GM18505 (cell line): ENCODE data around the gene HTT.
"Not testable (repeated sequence)": the region's sequence is repeated elsewhere in the genome, so short reads cannot be mapped to it uniquely, and the experiment has no call there.

Experiments used
- ATAC-seq: cut with Tn5 transposase; IDR thresholded peaks from one replicate; pipeline ENCODE4 v1.9.1; 2021; ENCODE audit not compliant: unreplicated experiment
- POLR2A ChIP-seq: IDR thresholded peaks from 4 replicates; pipeline ENCODE4 v1.6.1; 2011; ENCODE audit warnings: borderline replicate concordance; ENCODE audit not compliant: insufficient read depth, insufficient read length; ENCODE audit errors: extremely low read depth

Gene HTT

GRCh38 chr4:3040452-3041191 is 33.9 kb upstream of the HTT start:
- ATAC-seq: peak; percentile 44

GRCh38 chr4:3041192-3042142 is 33.0 kb upstream of the HTT start:
- TF ChIP-seq POLR2A: peak; percentile 74
- ATAC-seq: no peak

More at GRCh38 chr4:3040452-3041191, 33.9 kb upstream of the HTT start:
- TF ChIP-seq POLR2A: peak; percentile 62

DNA sequence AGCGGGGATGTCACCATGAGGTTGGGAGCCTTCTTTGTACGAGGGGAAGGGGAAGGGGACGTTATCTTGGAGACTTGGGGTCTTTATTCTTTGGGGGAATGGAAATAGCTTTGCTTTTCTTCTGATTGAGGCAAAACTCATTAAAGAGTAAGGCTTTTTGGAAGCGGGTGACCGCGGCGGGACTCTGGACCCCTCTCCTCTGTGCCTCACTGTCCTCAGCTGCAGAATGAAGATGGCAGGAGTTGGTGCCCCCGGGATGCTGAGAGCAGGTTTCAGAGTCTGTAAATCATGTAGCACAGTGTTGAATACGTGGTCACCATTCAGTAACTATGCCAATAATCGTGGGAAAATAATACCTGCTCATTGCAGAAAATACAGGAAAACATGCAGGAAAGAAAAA is 32.3 kb upstream of the HTT start:
- no peak for TF ChIP-seq POLR2A
- ATAC-seq: no peak

DNA sequence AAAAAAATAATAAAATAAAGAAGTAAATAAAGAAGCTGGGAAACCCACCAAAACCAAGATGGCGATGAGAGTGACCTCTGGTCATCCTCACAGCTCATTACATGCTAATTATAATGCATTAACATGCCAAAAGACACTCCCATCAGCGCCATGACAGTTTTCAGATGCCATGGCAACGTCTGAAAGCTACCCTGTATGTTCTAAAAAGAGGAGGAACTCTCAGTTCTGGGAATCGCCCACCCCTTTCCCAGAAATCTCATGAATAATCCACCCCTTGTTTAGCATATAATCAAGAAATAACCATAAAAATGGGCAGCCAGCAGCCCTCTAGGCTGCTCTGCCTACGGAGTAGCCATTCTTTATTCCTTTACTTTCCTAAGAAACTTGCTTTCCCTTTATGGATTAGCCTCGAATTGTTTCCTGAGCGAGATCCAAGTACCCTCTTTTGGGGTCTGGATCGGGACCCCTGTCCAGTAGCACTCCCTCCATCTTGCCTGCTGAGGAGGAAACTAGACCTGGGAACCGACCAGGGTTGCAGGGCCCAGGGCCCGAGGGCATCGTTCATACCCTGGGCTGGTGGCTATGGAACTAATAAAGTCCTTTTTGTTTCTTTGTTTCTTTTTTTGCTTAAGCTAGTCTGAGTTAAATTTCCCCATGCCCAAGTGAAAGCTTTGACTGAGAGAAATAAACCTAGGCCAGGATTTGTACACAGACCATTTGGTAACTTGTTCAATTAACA is 31.0 kb upstream of the HTT start:
- no peak for TF ChIP-seq POLR2A
- no peak for ATAC-seq

DNA sequence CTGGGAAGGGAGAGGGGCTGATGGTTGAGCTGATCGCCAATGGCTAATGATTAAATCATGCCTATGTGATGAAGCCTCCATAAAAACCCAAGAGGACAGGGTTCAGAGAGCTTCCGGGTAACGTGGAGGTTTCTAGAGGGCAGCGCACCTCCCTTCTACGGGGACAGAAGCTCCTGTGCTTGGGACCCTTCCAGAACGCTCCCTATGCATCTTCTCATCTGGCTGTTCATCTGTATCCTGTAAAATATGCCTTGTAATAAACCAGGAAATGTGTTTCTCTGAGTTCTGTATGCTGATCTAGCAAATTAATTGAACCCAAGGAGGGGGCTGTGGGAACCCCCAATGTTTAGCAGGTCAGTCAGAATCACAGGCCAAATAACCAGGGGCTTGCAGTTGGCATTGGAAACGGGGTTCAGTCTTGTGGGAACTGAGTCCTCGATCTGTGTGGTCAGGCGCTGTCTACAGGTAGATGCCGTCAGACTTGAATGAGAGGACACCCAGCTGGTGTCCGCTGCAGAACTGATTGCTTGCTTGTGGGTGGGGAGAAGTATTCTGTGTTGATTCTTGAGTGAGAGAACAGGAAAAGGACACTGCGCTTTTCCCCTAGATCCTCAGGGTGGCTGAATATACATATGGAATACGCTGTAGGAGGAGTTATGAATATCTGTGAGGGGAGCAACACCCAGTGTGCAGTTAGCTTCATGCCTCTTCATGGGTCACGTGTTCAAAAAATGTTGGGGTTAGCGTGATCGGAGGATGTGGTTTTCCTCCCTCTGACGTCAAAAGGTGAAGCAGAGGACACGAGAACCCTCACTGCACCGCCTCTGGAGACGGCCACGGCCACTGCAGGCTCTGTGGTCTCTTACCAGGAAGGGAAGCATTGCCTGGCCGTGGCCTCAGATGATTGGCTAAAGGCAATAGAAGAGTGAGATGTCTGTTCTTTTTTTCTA is 29.3 kb upstream of the HTT start:
- TF ChIP-seq POLR2A: no peak
- no peak for ATAC-seq

DNA sequence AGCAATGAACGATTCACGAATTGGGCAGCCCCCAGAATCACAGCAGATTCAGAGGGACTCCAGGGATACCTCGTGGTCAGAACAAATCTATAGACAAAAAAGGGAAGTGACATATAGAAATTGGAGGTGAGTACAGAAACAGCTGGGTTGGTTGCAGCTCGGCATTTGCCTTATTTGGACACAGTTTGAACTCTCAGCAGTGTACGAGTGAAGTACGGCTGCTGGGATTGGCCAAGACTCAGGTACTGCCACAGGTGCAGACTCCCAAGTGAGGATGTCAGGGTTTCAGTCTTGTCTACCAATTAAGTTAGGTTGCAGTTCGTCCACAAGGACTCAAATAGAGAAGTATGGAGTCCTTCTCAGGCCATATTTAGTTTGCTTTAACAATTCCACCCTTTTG is 28.3 kb upstream of the HTT start:
- no peak for ATAC-seq
- TF ChIP-seq POLR2A: no peak

GRCh38 chr4:3046623-3047022 is 27.9 kb upstream of the HTT start:
- no peak for TF ChIP-seq POLR2A
- no peak for ATAC-seq

GRCh38 chr4:3047464-3048286 is 26.8 kb upstream of the HTT start:
- ATAC-seq: peak; percentile 86
- TF ChIP-seq POLR2A: peak; percentile 56

DNA sequence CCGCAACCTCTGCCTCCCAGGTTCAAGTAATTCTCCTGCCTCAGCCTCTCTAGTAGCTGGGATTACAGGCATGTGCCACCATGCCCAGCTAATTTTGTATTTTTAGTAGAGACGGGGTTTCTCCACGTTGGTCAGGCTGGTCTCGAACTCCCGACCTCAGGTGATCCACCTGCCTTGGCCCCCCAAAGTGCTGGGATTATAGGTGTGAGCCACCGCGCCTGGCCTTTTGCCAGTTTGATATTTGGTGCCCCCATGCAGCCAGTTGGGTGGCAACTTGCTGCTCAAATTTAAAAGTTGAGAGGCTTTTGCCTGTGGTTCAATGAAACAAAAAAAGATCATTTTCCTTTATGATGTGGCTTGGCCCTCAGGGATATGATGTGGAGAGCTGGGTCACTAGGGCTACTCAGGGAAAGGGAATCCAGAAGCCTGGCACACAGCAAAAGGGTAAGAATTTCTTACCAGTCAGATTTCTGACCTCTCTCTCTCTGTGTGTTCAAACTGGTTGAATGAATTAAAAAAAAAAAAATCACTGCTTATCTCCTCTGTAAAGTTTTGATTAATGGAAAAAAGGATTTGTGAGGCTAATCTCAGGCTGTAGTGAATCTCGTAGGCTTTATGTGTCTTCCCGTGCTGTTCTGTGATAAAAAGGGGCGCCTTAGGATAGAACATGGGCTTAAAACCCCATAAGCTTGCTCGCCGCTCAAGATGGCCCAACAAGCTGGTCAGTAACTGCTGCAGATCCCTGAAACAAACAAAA is 23.2 kb upstream of the HTT start:
- ATAC-seq: not testable (repeated sequence)

GRCh38 chr4:3054169-3054759 is 20.2 kb upstream of the HTT start:
- ATAC-seq: no peak
- no peak for TF ChIP-seq POLR2A

DNA sequence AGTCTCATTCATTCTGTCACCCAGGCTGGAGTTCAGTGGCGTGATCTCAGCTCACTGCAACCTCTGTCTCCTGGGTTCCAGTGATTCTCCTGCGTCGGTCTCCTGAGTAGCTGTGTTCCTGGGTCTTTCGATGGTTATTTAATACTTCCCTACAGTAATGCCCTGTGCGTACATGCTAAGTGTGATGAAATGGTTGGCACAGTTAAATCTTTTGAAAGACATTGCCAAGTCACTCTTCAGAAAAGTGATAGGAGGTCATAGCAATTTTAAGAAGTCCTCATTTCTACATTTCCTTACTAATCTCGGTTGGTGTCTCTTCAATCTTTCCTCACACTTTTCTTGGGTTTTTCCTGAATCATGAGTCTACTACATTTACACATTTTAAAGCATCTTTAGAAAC is 14.5 kb upstream of the HTT start:
- no peak for TF ChIP-seq POLR2A
- no peak for ATAC-seq
